Hepatocyte (in vitro differentiated cells): ENCODE measurements around the gene SYT2. TPM values are rescaled to one million over a fixed set of nuclear protein-coding genes. Genes with fewer than 3 reads are reported as not detected.
"Not testable (repeated sequence)": the region's sequence is repeated elsewhere in the genome, so short reads cannot be mapped to it uniquely, and the experiment has no call there.

Experiments
- DNase-seq: peaks from one replicate; pipeline ENCODE4 v3.0.0-alpha.2; 2016; ENCODE audit warnings: low spot score
- H2AFZ ChIP-seq: fragments of 200-600 bp; sonication (generic); 2 replicates; pipeline ENCODE4 v1.6.0; 2016; ENCODE audit warnings: antibody characterized with exemption, mild to moderate bottlenecking
- H3K27ac ChIP-seq: fragments of 200-600 bp; sonication (generic); 2 replicates; pipeline ENCODE4 v1.5.1; 2016; ENCODE audit warnings: mild to moderate bottlenecking
- H3K27me3 ChIP-seq: fragments of 200-600 bp; sonication (generic); 2 replicates; pipeline ENCODE4 v1.6.1; 2016
- H3K36me3 ChIP-seq: fragments of 200-600 bp; sonication (generic); replicated peaks from 2 replicates; pipeline ENCODE4 v1.5.1; 2016; ENCODE audit warnings: low read depth; ENCODE audit not compliant: insufficient read depth
- H3K4me1 ChIP-seq: fragments of 200-600 bp; sonication (generic); 2 replicates; pipeline ENCODE4 v1.5.1; 2016; ENCODE audit warnings: mild to moderate bottlenecking, moderate library complexity; ENCODE audit not compliant: insufficient read depth
- H3K4me2 ChIP-seq: fragments of 200-600 bp; sonication (generic); 2 replicates; pipeline ENCODE4 v1.6.0; 2016
- H3K4me3 ChIP-seq: fragments of 200-600 bp; sonication (generic); 2 replicates; pipeline ENCODE4 v1.5.1; 2016; ENCODE audit warnings: mild to moderate bottlenecking
- H3K79me2 ChIP-seq: fragments of 200-600 bp; sonication (generic); 2 replicates; pipeline ENCODE4 v1.6.0; 2017; ENCODE audit warnings: mild to moderate bottlenecking
- H3K9me2 ChIP-seq: fragments of 200-600 bp; sonication (generic); replicated peaks from 2 replicates; pipeline ENCODE4 v1.6.0; 2017; ENCODE audit warnings: mild to moderate bottlenecking; ENCODE audit not compliant: insufficient read depth
- H3K9me3 ChIP-seq: fragments of 200-600 bp; sonication (generic); 2 replicates; pipeline ENCODE4 v1.5.1; 2016; ENCODE audit warnings: low read depth, mild to moderate bottlenecking
- H4K20me1 ChIP-seq: fragments of 200-600 bp; sonication (generic); 2 replicates; pipeline ENCODE4 v1.6.0; 2016; ENCODE audit warnings: mild to moderate bottlenecking; ENCODE audit not compliant: insufficient read depth, poor library complexity, severe bottlenecking
- CTCF ChIP-seq: fragments of 200-600 bp; sonication (generic); IDR thresholded peaks from 2 replicates; pipeline ENCODE4 v1.5.1; 2016; ENCODE audit warnings: antibody characterized with exemption, mild to moderate bottlenecking; ENCODE audit not compliant: poor library complexity
- EZH2 ChIP-seq: fragments of 200-600 bp; sonication (generic); IDR thresholded peaks from 2 replicates; pipeline ENCODE4 v1.6.1; 2016; ENCODE audit warnings: antibody characterized with exemption, mild to moderate bottlenecking, borderline replicate concordance
- EZH2phosphoT487 ChIP-seq: fragments of 200-600 bp; sonication (generic); IDR thresholded peaks from one replicate; pipeline ENCODE4 v1.6.1; 2018; ENCODE audit warnings: antibody characterized with exemption, mild to moderate bottlenecking, low read depth, moderate library complexity; ENCODE audit not compliant: unreplicated experiment, severe bottlenecking
- WGBS: methylation state at CpG from one replicate; pipeline ENCODE4 v1.1.6; 2016; ENCODE audit warnings: low lambda C conversion rate; ENCODE audit errors: missing lambda C conversion rate; 5-methylcytosine and 5-hydroxymethylcytosine counted together
- polyA plus RNA-seq: library from polyadenylated mRNA; unstranded; fragments of >200 nt; fragmentation: Nextera tagmentation; extraction: Ambion mirVana; gene quantifications from 2 replicates; pipeline ENCODE4 v1.2.1, GENCODE V29; 2016
- total RNA-seq: library from RNA; depleted of rRNA; stranded (reverse); fragments of >200 nt; gene quantifications from 2 replicates; pipeline ENCODE4 v1.2.3, GENCODE V29; 2014

SYT2 gene
- total and polyA plus RNA-seq, 2 experiments from 2014 or later: 0.81 to 0.90 TPM

GRCh38 chr1:202616355-202616915 lies 93.8 kb downstream of the SYT2 start:
- H3K4me2 ChIP-seq: no peak overlapping the region
- TF ChIP-seq EZH2 (no peak), CTCF (no peak), EZH2phosphoT487 (no peak)
- WGBS: 94% methylated on average over 13 of the region's 13 CpGs
- H2AFZ ChIP-seq: no peak overlapping the region
- H3K27ac ChIP-seq: peak overlapping the region; percentile 78
- no peaks in the 10 kb centered on the region for H4K20me1 ChIP-seq
- no peak for DNase-seq
- H3K4me3 ChIP-seq: no peak overlapping the region
- no peaks in the 10 kb centered on the region for H3K9me2 ChIP-seq
- no peaks in the 10 kb centered on the region for H3K27me3 ChIP-seq
- no peaks in the 10 kb centered on the region for H3K79me2 ChIP-seq
- no peaks in the 10 kb centered on the region for H3K9me3 ChIP-seq
- H3K4me1 ChIP-seq: peaks cover 25% of the 10 kb centered on the region
- no peaks in the 10 kb centered on the region for H3K36me3 ChIP-seq

GRCh38 chr1:202615501-202616354 lies 94.5 kb downstream of the SYT2 start:
- DNase-seq: no peak
- Histone ChIP-seq H3K4me3 (no peak overlapping the region), H3K27me3 (no peaks in the 10 kb centered on the region)

GRCh38 chr1:202615208-202615500 lies 95.1 kb downstream of the SYT2 start:
- not testable (repeated sequence) for H3K4me3 ChIP-seq, H3K27me3 ChIP-seq, H3K79me2 ChIP-seq, H4K20me1 ChIP-seq, H2AFZ ChIP-seq, DNase-seq, H3K9me2 ChIP-seq, H3K36me3 ChIP-seq, H3K9me3 ChIP-seq
- Histone ChIP-seq H3K4me1 (peaks cover 25% of the 10 kb centered on the region), H3K4me2 (peak overlapping the region; percentile 33), H3K27ac (peak overlapping the region; percentile 78)
- 93% methylated on average over 1 of the region's 1 CpG for WGBS

More at GRCh38 chr1:202615501-202616354, 94.5 kb downstream of the SYT2 start:
- H3K79me2 ChIP-seq: no peaks in the 10 kb centered on the region
- H3K9me2 ChIP-seq: no peaks in the 10 kb centered on the region
- peak overlapping the region; percentile 33 for H3K4me2 ChIP-seq
- H2AFZ ChIP-seq: no peak overlapping the region
- no peaks in the 10 kb centered on the region for H4K20me1 ChIP-seq
- peaks cover 25% of the 10 kb centered on the region for H3K4me1 ChIP-seq
- H3K9me3 ChIP-seq: no peaks in the 10 kb centered on the region
- 53% methylated on average over 10 of the region's 11 CpGs for WGBS
- peak overlapping the region; percentile 78 for H3K27ac ChIP-seq
- H3K36me3 ChIP-seq: no peaks in the 10 kb centered on the region
- TF ChIP-seq EZH2phosphoT487 (no peak), CTCF (no peak), EZH2 (no peak)

GRCh38 chr1:202614363-202615207 lies 95.7 kb downstream of the SYT2 start:
- not testable (repeated sequence) for H3K9me2 ChIP-seq, H3K36me3 ChIP-seq, H3K4me3 ChIP-seq, H2AFZ ChIP-seq, DNase-seq, H3K27me3 ChIP-seq, H3K79me2 ChIP-seq, H4K20me1 ChIP-seq, H3K9me3 ChIP-seq, H3K4me2 ChIP-seq
- Histone ChIP-seq H3K27ac (peak overlapping the region; percentile 78), H3K4me1 (peaks cover 25% of the 10 kb centered on the region)
- 75% methylated on average over 11 of the region's 11 CpGs for WGBS
- peak; percentile 24 for TF ChIP-seq CTCF
